NCI-H1092 (cell line): ENCODE results near the gene TSPAN13.

Experiments
- DNase-seq: peaks from one replicate; lab custom pipeline; 2025; lab: John Stamatoyannopoulos, UW

TSPAN13 gene

GRCh38 chr7:16812542-16813231, 59.1 kb downstream of the TSPAN13 start:
- DNase-seq = no peak

GRCh38 chr7:16813232-16813616, 59.7 kb downstream of the TSPAN13 start:
- no peak for DNase-seq

GRCh38 chr7:16815001-16815400, 61.4 kb downstream of the TSPAN13 start:
- DNase-seq = no peak

GRCh38 chr7:16816824-16817223, 63.3 kb downstream of the TSPAN13 start:
- DNase-seq = no peak

- no peak for DNase-seq
Observed at GRCh38 chr7:16817536-16817935, 64.0 kb downstream of the TSPAN13 start.

- no peak for DNase-seq
Observed at GRCh38 chr7:16818732-16819131, 65.2 kb downstream of the TSPAN13 start.

GRCh38 chr7:16822029-16822428, 68.5 kb downstream of the TSPAN13 start:
- no peak for DNase-seq

GRCh38 chr7:16826060-16826459, 72.5 kb downstream of the TSPAN13 start:
- DNase-seq = no peak

- DNase-seq = no peak
Observed at GRCh38 chr7:16833373-16833772, 79.8 kb downstream of the TSPAN13 start.
